Trophoblast cell (in vitro differentiated cells and primary cell): ENCODE measurements around the gene RNASEH1.
"Not testable (repeated sequence)": the region's sequence is repeated elsewhere in the genome, so short reads cannot be mapped to it uniquely, and the experiment has no call there.

Experiments used
- DNase-seq, 2 donors: peaks; one replicate each; pipeline ENCODE4 v3.0.0-alpha.2; 2016
- H2AFZ ChIP-seq: 2 replicates; pipeline ENCODE4 v1.6.1; 2013; ENCODE audit warnings: low read length, moderate library complexity, mild to moderate bottlenecking; ENCODE audit not compliant: insufficient read depth, poor library complexity
- H2AK5ac ChIP-seq: 2 replicates; pipeline ENCODE4 v1.6.1; 2013; ENCODE audit warnings: mild to moderate bottlenecking, low read length
- H2BK120ac ChIP-seq: 2 replicates; pipeline ENCODE4 v1.6.1; 2013; ENCODE audit warnings: low read length, mild to moderate bottlenecking, moderate library complexity; ENCODE audit not compliant: insufficient read depth, poor library complexity
- H2BK12ac ChIP-seq: 2 replicates; pipeline ENCODE4 v1.6.1; 2013; ENCODE audit warnings: mild to moderate bottlenecking, low read length, moderate library complexity
- H2BK5ac ChIP-seq: 2 replicates; pipeline ENCODE4 v1.6.1; 2013; ENCODE audit warnings: low read length, low read depth, moderate library complexity, mild to moderate bottlenecking; ENCODE audit not compliant: poor library complexity
- H3K14ac ChIP-seq: 2 replicates; pipeline ENCODE4 v1.6.1; 2013; ENCODE audit warnings: mild to moderate bottlenecking, low read length
- H3K18ac ChIP-seq: 2 replicates; pipeline ENCODE4 v1.6.1; 2013; ENCODE audit warnings: mild to moderate bottlenecking, low read length
- H3K23ac ChIP-seq: 2 replicates; pipeline ENCODE4 v1.6.1; 2013; ENCODE audit warnings: low read length
- H3K27ac ChIP-seq: 2 replicates; pipeline ENCODE4 v1.5.1; 2013; ENCODE audit warnings: low read depth, mild to moderate bottlenecking, inconsistent platforms, low read length, moderate library complexity
- H3K27me3 ChIP-seq: 2 replicates; pipeline ENCODE4 v1.6.1; 2013; ENCODE audit warnings: inconsistent platforms, mild to moderate bottlenecking, low read length, moderate library complexity; ENCODE audit not compliant: insufficient read depth
- H3K36me3 ChIP-seq, 2 experiments: 1 replicate in 1 of 2; 2 replicates in 1 of 2; pipeline ENCODE4 v1.6.1; 2013; ENCODE audit warnings: low read length in 2 of 2, mild to moderate bottlenecking in 2 of 2, moderate library complexity in 1 of 2; ENCODE audit not compliant: insufficient read depth in 2 of 2, control insufficient read depth in 1 of 2
- H3K4ac ChIP-seq: 2 replicates; pipeline ENCODE4 v1.6.1; 2013; ENCODE audit warnings: low read depth, mild to moderate bottlenecking, low read length, moderate library complexity
- H3K4me1 ChIP-seq, 2 experiments: 1 replicate in 1 of 2; 2 replicates in 1 of 2; pipeline ENCODE4 v1.6.1; 2013; ENCODE audit warnings: low read length in 2 of 2, mild to moderate bottlenecking in 2 of 2, moderate library complexity in 1 of 2; ENCODE audit not compliant: insufficient read depth in 2 of 2, control insufficient read depth in 1 of 2
- H3K4me2 ChIP-seq: 2 replicates; pipeline ENCODE4 v1.6.1; 2013; ENCODE audit warnings: inconsistent platforms, mild to moderate bottlenecking, low read length, moderate library complexity
- H3K4me3 ChIP-seq: 2 replicates; pipeline ENCODE4 v1.5.1; 2013; ENCODE audit warnings: mild to moderate bottlenecking, low read depth, low read length, inconsistent platforms
- H3K79me1 ChIP-seq: one replicate; pipeline ENCODE4 v1.6.1; 2013; ENCODE audit warnings: low read length
- H3K79me2 ChIP-seq: 2 replicates; pipeline ENCODE4 v1.6.1; 2013; ENCODE audit warnings: low read length, mild to moderate bottlenecking; ENCODE audit not compliant: control insufficient read depth, insufficient read depth, poor library complexity
- H3K9ac ChIP-seq: 2 replicates; pipeline ENCODE4 v1.6.1; 2013; ENCODE audit warnings: mild to moderate bottlenecking, low read length
- H3K9me3 ChIP-seq: 2 replicates; pipeline ENCODE4 v1.6.1; 2013; ENCODE audit warnings: low read depth, mild to moderate bottlenecking, control low read depth, inconsistent platforms, low read length; ENCODE audit not compliant: insufficient read depth
- H4K12ac ChIP-seq: 2 replicates; pipeline ENCODE4 v1.6.1; 2013; ENCODE audit warnings: low read depth, mild to moderate bottlenecking, low read length, moderate library complexity
- H4K8ac ChIP-seq: 2 replicates; pipeline ENCODE4 v1.6.1; 2013; ENCODE audit warnings: low read depth, mild to moderate bottlenecking, low read length, moderate library complexity
- H4K91ac ChIP-seq: one replicate; pipeline ENCODE4 v1.6.1; 2013; ENCODE audit warnings: low read depth, mild to moderate bottlenecking, low read length, moderate library complexity
- WGBS: extraction: QIAGEN DNeasy Blood & Tissue Kit; methylation state at CpG from one replicate; pipeline ENCODE4 v1.1.7; 2013; ENCODE audit warnings: missing lambda C conversion rate; ENCODE audit not compliant: insufficient read length, insufficient coverage; ENCODE audit errors: extremely low coverage; 5-methylcytosine and 5-hydroxymethylcytosine counted together

The RNASEH1 gene

DNA sequence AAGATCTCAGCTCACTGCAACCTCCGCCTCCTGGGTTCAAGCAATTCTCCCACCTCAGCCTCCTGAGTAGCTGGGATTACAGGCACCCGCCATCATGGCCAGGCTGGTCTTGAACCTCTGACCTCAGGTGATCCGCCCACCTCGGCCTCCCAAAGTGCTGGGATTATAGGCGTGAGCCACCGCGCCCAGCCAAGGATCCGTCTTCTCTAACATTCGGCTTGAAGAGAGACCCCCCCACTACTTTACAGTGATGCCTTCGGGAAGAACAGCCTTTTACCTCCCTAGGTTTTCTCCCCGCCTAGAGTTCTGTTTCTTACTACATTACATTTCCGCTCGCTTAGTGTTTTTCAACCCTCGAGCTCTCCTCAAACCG is 61.4 kb downstream of the RNASEH1 start:
- not testable (repeated sequence) for H3K4me2 ChIP-seq, H2AK5ac ChIP-seq, H3K79me1 ChIP-seq, H2BK5ac ChIP-seq, H3K27me3 ChIP-seq, H3K18ac ChIP-seq, DNase-seq, H3K14ac ChIP-seq, H4K8ac ChIP-seq, H2AFZ ChIP-seq, H2BK120ac ChIP-seq, H3K4me1 ChIP-seq, H3K27ac ChIP-seq, H2BK12ac ChIP-seq, H4K91ac ChIP-seq, H3K9me3 ChIP-seq, H3K4ac ChIP-seq, H3K9ac ChIP-seq, H3K79me2 ChIP-seq, H4K12ac ChIP-seq, H3K23ac ChIP-seq, H3K4me3 ChIP-seq
- peaks cover 28 to 36% of the 10 kb centered on the region in 2 experiments for H3K36me3 ChIP-seq
- 100% methylated on average over 4 of the region's 15 CpGs for WGBS
